Thoracic aorta (tissue), 2 donors: ENCODE data around the gene PRDM16. TPM values are rescaled to one million over a fixed set of nuclear protein-coding genes. Genes with fewer than 3 reads are reported as not detected.

Experiments
- ATAC-seq: fragments of 150-250 bp; one replicate; pipeline ENCODE4 v1.8.0; 2017; ENCODE audit warnings: low read depth; ENCODE audit not compliant: insufficient number of reproducible peaks, low FRiP score
- DNase-seq: peaks from one replicate; pipeline ENCODE4 v3.0.0-alpha.2; 2020; ENCODE audit warnings: low spot score
- H3K27ac ChIP-seq, 2 donors: fragments of 200-600 bp; sonication (generic); 1 replicate in 1 of 2; 2 replicates in 1 of 2; pipeline ENCODE4 v1.5.1; 2016; ENCODE audit warnings: mild to moderate bottlenecking in 2 of 2, moderate library complexity in 2 of 2
- H3K27me3 ChIP-seq: fragments of 200-600 bp; sonication (generic); replicated peaks from 2 replicates; pipeline ENCODE4 v1.6.0; 2016; ENCODE audit warnings: mild to moderate bottlenecking; ENCODE audit not compliant: insufficient read depth
- H3K36me3 ChIP-seq: fragments of 200-600 bp; sonication (generic); one replicate; pipeline ENCODE4 v1.5.1; 2016
- H3K4me1 ChIP-seq, 2 donors: fragments of 200-600 bp; sonication (generic); 1 replicate in 1 of 2; 2 replicates in 1 of 2; pipeline versions ENCODE4 v1.5.1 to v1.6.0; 2016; ENCODE audit warnings: low read depth in 2 of 2, mild to moderate bottlenecking in 1 of 2; ENCODE audit not compliant: control insufficient read depth in 1 of 2
- H3K4me3 ChIP-seq: fragments of 200-600 bp; sonication (generic); 2 replicates; pipeline ENCODE4 v1.5.1; 2016; ENCODE audit warnings: mild to moderate bottlenecking
- H3K9me3 ChIP-seq: fragments of 200-600 bp; sonication (generic); 2 replicates; pipeline ENCODE4 v1.5.1; 2016
- total RNA-seq, 2 donors: library from RNA; depleted of rRNA; stranded (reverse); fragments of >200 nt; gene quantifications; one replicate each; pipeline versions ENCODE4 v1.1.0 to v1.2.3, GENCODE V29; 2016
- TF ChIP-seq, protein P1 (sequence below): fragments of 200-600 bp; sonication (generic); IDR thresholded peaks from one replicate; pipeline ENCODE4 v1.5.1; 2019; ENCODE audit warnings: antibody characterized with exemption

The PRDM16 gene
- total RNA-seq, 2 donors from 2014 or later = 68.9 to 85.4 TPM

DNA sequence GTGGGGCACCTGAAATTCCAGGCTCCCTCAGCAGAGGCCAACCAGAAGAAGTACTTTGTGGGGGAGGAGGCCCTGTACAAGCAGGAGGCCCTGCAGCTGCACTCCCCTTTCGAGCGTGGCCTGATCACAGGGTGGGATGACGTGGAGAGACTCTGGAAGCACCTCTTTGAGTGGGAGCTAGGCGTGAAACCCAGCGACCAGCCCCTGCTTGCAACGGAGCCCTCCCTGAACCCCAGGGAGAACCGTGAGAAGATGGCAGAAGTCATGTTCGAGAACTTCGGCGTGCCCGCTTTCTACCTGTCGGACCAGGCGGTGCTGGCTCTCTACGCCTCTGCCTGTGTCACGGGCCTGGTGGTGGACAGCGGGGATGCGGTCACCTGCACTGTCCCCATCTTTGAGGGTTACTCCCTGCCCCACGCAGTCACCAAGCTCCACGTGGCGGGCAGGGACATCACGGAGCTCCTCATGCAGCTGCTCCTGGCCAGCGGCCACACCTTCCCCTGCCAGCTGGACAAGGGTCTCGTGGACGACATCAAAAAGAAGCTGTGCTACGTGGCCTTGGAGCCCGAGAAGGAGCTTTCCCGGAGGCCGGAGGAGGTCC lies 47.1 kb upstream of the PRDM16 start:
- H3K27ac ChIP-seq = no peak overlapping the region
- H3K4me3 ChIP-seq = no peak overlapping the region
- H3K4me1 ChIP-seq = no peaks in the 10 kb centered on the region
- TF ChIP-seq, protein P1, sequence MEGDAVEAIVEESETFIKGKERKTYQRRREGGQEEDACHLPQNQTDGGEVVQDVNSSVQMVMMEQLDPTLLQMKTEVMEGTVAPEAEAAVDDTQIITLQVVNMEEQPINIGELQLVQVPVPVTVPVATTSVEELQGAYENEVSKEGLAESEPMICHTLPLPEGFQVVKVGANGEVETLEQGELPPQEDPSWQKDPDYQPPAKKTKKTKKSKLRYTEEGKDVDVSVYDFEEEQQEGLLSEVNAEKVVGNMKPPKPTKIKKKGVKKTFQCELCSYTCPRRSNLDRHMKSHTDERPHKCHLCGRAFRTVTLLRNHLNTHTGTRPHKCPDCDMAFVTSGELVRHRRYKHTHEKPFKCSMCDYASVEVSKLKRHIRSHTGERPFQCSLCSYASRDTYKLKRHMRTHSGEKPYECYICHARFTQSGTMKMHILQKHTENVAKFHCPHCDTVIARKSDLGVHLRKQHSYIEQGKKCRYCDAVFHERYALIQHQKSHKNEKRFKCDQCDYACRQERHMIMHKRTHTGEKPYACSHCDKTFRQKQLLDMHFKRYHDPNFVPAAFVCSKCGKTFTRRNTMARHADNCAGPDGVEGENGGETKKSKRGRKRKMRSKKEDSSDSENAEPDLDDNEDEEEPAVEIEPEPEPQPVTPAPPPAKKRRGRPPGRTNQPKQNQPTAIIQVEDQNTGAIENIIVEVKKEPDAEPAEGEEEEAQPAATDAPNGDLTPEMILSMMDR = no peak
- DNase-seq (no peak), ATAC-seq (no peak)
- H3K9me3 ChIP-seq = no peaks in the 10 kb centered on the region
- H3K36me3 ChIP-seq = no peaks in the 10 kb centered on the region
- H3K27me3 ChIP-seq = no peaks in the 10 kb centered on the region

DNA sequence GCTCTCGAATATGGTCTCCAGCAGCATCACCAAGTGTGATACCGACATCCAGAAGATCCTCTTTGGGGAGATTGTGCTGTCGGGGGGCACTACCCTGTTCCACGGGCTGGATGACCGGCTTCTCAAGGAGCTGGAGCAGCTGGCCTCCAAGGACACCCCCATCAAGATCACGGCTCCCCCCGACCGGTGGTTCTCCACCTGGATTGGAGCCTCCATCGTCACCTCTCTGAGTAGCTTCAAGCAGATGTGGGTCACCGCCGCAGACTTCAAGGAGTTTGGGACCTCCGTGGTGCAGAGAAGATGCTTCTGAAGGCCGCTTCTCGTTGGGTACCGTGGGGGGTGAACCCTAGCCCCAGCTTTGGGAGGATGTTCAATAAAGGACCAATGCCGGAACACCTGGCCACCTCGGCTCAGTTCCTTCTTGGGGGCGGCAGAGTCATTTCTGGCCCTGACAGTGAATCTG lies 46.5 kb upstream of the PRDM16 start:
- H3K9me3 ChIP-seq = no peaks in the 10 kb centered on the region
- no peak overlapping the region for H3K27ac ChIP-seq
- TF ChIP-seq, protein P1 = no peak
- H3K4me1 ChIP-seq = no peaks in the 10 kb centered on the region
- ATAC-seq = no peak
- no peaks in the 10 kb centered on the region for H3K36me3 ChIP-seq
- H3K27me3 ChIP-seq = no peaks in the 10 kb centered on the region
- no peak for DNase-seq
- no peak overlapping the region for H3K4me3 ChIP-seq

DNA sequence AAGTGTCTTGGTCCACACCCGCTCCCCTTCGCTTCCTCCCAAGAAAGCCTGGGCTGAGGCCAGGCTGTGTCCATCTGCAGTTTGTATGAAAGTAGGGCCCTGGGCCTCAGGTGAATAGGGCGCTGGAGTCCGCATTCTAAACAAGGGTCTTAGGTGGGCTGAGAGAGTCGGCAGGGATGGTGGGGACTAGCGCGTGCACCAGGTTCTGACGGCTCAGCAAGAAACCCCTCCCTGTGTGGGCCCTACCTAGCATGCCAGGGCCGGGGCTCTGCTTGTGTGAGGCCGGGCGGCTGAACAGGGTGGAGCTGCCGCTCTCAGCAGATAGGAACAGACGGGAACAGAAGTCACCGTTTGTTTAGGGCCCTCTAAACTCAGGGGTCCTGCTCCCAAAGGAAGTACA lies 46.0 kb upstream of the PRDM16 start:
- TF ChIP-seq, protein P1 = no peak
- DNase-seq = no peak
- Histone ChIP-seq H3K4me1 (no peaks in the 10 kb centered on the region), H3K36me3 (no peaks in the 10 kb centered on the region), H3K9me3 (no peaks in the 10 kb centered on the region), H3K4me3 (no peak overlapping the region), H3K27ac (no peak overlapping the region), H3K27me3 (no peaks in the 10 kb centered on the region)
- no peak for ATAC-seq

DNA sequence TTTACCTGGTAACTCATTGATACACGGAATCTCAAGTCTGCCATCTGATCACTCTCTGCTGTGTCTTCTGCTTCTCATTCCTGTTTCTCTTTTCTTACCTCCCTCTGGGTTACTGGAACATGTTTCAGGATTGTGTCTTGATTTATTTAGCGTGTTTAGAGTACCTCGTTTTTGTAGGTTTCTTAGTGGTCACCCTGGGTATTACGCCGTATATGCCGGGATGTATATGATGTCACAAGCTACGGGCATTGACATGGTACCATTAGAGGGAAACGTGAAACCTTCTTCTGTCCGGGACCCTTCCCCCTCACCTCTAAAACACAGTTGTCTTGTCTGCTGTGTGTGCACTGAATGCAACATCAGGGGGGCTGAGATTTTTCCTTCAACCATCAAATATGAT lies 45.0 kb upstream of the PRDM16 start:
- ATAC-seq (no peak), DNase-seq (no peak)
- Histone ChIP-seq H3K9me3 (no peaks in the 10 kb centered on the region), H3K4me1 (no peaks in the 10 kb centered on the region), H3K4me3 (no peak overlapping the region), H3K27ac (no peak overlapping the region), H3K36me3 (no peaks in the 10 kb centered on the region), H3K27me3 (no peaks in the 10 kb centered on the region)
- TF ChIP-seq, protein P1 = peak; percentile 18

DNA sequence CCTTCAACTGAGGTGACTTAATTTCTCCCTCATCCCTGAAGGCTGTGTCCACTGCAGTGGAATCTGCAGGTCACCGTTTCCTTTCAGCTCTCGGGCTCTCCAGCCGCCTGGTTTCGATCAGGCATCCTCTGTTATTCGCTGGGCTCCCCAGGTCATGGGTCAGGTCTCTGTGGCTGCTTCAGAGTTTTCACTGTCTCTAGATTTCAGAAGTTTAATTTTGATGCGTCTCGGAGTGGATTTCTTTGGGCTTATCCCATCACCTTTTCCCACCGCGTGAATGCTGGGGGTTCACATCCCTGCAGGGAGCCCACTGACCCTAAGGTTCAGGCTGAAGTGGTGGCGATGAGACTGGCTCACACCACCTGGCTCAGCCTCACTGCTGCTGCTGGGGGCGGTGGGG lies 44.4 kb upstream of the PRDM16 start:
- Histone ChIP-seq H3K27ac (no peak overlapping the region), H3K36me3 (no peaks in the 10 kb centered on the region), H3K4me3 (no peak overlapping the region), H3K4me1 (no peaks in the 10 kb centered on the region), H3K9me3 (no peaks in the 10 kb centered on the region), H3K27me3 (no peaks in the 10 kb centered on the region)
- TF ChIP-seq, protein P1 = no peak
- ATAC-seq = no peak
- DNase-seq = no peak
